Measurements from ENCODE around the gene LARP1.

LARP1 gene

GRCh38 chr5:154860765-154861164 lies 105.6 kb downstream of the LARP1 start:
- DNase-seq = no peak

- DNase-seq = no peak
Measured at GRCh38 chr5:154861946-154862345, 106.8 kb downstream of the LARP1 start.

DNA sequence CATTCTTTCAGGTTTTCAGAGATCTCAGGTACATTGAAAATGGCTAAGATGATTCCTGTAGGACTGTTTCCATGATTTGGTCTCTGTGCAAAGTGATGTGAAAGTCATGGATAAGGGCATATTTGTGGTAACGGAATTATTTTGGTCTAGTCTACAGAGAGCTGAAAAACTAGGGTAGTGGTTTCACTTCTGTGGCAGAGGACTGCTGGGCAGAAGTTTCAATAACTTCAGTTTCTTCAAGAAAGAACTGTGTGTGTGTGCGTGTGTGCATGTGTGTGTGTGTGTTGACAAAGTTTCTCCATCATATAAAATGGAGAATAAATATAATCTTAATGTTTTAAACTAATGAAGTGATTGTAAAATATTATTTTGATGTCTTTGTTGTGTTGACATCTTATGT lies 107.6 kb downstream of the LARP1 start:
- no peak for DNase-seq

- DNase-seq = no peak
Measured at GRCh38 chr5:154863291-154864080, 108.3 kb downstream of the LARP1 start.

GRCh38 chr5:154865466-154866184 lies 110.4 kb downstream of the LARP1 start:
- DNase-seq = no peak

DNA sequence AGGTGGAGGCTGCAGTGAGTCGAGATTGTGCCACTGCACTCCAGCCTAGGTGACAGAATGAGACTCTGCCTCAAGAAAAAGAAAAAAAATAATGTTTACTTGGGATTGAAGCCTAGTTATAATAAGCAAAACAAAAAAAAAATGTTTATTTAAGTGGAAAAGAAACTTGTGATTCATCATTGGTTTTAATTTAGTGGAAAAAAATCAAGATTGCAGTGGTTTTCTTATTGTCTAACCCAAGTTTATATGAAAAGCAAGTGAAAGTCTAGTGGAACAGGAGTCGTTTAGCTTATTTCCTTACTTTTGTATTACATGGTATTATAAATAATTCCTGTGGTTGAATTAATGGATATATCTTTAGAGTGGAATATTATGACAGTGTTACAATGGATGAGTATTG lies 111.7 kb downstream of the LARP1 start:
- no peak for DNase-seq

Data from central memory CD4-positive, alpha-beta T cell (primary cell).